ENCODE results near the gene RBM47. TPM values are rescaled to one million over a fixed set of nuclear protein-coding genes. Genes with fewer than 3 reads are reported as not detected.
A peak's percentile ranks its signal among the peaks of the same experiment; 100 is the strongest.

RBM47 gene
- total RNA-seq, 1 experiment from 2014 or later, result 70.3 TPM

DNA sequence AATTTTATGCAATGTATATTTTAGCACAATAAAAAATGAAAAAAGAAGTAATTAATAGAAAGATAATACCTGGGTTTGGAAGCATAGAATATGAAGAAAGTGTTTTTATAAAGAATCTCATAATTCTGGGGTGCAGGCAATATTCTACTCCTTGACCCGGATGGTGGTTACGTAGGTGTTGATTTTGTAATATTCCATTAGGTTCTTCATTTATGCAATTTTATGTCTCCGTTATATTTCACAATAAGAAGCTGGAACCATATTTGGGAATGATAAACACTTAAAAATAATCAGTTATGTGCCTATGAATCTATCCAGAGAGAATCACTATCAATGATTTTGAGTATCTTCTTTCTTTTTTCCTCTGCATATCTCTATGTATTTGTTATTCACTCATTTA lies 256.0 kb downstream of the RBM47 start:
- H3K36me3 Mint-ChIP-seq (ENCODE audit: insufficient read depth in 1 of 3, low read depth in 3 of 3), result no peaks in the 10 kb centered on the region
- Histone ChIP-seq H2BK20ac (ENCODE audit: low read depth, low read length, poor library complexity, severe bottlenecking) (no peak overlapping the region), H4K20me1 (ENCODE audit: control insufficient read depth, insufficient read depth, insufficient read length) (no peaks in the 10 kb centered on the region), H3K79me1 (ENCODE audit: insufficient read depth, low read depth, low read length, poor library complexity, severe bottlenecking) (no peaks in the 10 kb centered on the region), H3K4ac (ENCODE audit: low read depth, low read length) (no peak overlapping the region), H2BK5ac (ENCODE audit: insufficient read length, low read length) (no peak overlapping the region), H3K27ac (ENCODE audit: insufficient read length, low read depth, low read length) (no peak overlapping the region), H3K18ac (ENCODE audit: insufficient read length, low read depth, low read length) (no peak overlapping the region), H2AK5ac (ENCODE audit: insufficient read length, low read length) (no peak overlapping the region), H3K4me2 (ENCODE audit: insufficient read depth, insufficient read length, low read length) (no peak overlapping the region), H3K9me3 (ENCODE audit: control insufficient read depth, low read depth, low read length) (no peaks in the 10 kb centered on the region), H3T11ph (ENCODE audit: low read length) (no peak overlapping the region), H3K4me1 (ENCODE audit: insufficient read depth, low read length) (no peaks in the 10 kb centered on the region), H2BK15ac (ENCODE audit: low read depth, low read length) (no peak overlapping the region), H3K27me3 (ENCODE audit: insufficient read depth, low read length) (no peaks in the 10 kb centered on the region), H2BK120ac (ENCODE audit: low read depth, low read length, poor library complexity, severe bottlenecking) (no peak overlapping the region), H3K56ac (ENCODE audit: insufficient read length, low read depth, low read length) (no peak overlapping the region), H3K9ac (ENCODE audit: extremely low read depth, insufficient read length, low read length) (no peak overlapping the region), H3K23ac (ENCODE audit: insufficient read length, low read depth, low read length) (no peak overlapping the region), H3K14ac (ENCODE audit: insufficient read depth, low read length) (no peak overlapping the region), H2AFZ (ENCODE audit: low read length) (no peak overlapping the region), H4K5ac (ENCODE audit: insufficient read length, low read depth, low read length) (no peak overlapping the region), H4K8ac (replicated peaks; ENCODE audit: insufficient read length, low read depth, low read length) (no peak overlapping the region), H3K79me2 (ENCODE audit: insufficient read depth, low read length) (no peaks in the 10 kb centered on the region), H3K23me2 (ENCODE audit: insufficient read length, low read depth, low read length, poor library complexity, severe bottlenecking) (no peaks in the 10 kb centered on the region), H2BK12ac (ENCODE audit: insufficient read length, low read depth, low read length) (no peak overlapping the region), H4K91ac (ENCODE audit: insufficient read length, low read depth, low read length) (no peak overlapping the region)
- no peak overlapping the region for H3K4me3 Mint-ChIP-seq
- H3K27me3 Mint-ChIP-seq (ENCODE audit: low read depth), result peaks cover 3% of the 10 kb centered on the region; the same call in 1 of the 2 replicates
- H3K27ac Mint-ChIP-seq, result no peak overlapping the region
- H3K9me3 Mint-ChIP-seq, result no peaks in the 10 kb centered on the region
- TF ChIP-seq, protein P1, sequence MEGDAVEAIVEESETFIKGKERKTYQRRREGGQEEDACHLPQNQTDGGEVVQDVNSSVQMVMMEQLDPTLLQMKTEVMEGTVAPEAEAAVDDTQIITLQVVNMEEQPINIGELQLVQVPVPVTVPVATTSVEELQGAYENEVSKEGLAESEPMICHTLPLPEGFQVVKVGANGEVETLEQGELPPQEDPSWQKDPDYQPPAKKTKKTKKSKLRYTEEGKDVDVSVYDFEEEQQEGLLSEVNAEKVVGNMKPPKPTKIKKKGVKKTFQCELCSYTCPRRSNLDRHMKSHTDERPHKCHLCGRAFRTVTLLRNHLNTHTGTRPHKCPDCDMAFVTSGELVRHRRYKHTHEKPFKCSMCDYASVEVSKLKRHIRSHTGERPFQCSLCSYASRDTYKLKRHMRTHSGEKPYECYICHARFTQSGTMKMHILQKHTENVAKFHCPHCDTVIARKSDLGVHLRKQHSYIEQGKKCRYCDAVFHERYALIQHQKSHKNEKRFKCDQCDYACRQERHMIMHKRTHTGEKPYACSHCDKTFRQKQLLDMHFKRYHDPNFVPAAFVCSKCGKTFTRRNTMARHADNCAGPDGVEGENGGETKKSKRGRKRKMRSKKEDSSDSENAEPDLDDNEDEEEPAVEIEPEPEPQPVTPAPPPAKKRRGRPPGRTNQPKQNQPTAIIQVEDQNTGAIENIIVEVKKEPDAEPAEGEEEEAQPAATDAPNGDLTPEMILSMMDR (conservative IDR thresholded peaks at IDR 0.05), result no peak
- no peaks in the 10 kb centered on the region; a peak in 1 of 4 replicates for H3K4me1 Mint-ChIP-seq
- WGBS (ENCODE audit: extremely low coverage, insufficient read length, low lambda C conversion rate), result no CpG with 5 or more reads among the region's 3 CpGs
- DNase-seq, result no peak

Small RNA genes within 50 kb of the gene (microRNA-seq; reads per million reads assigned to microRNA genes)
- 1.2 reads per million, percentile 3 among the genes with 10 or more reads in this experiment for gene MIR4802 (ENCODE audit: borderline microRNAs expressed)

Other genes with a start within 250 kb of the RBM47 start
- 15.6 and 15.9 TPM in 2 replicates for gene NSUN7, start 120.1 kb upstream of the RBM47 start, total RNA-seq (2021)

Data from H9 (cell line).